MM.1S (cell line): ENCODE data around the gene PTPRN2.
"Not testable (repeated sequence)": the region's sequence is repeated elsewhere in the genome, so short reads cannot be mapped to it uniquely, and the experiment has no call there.

Experiments
- DNase-seq: peaks from one replicate; pipeline ENCODE4 v3.0.0-alpha.2; 2015
- H2AFZ ChIP-seq: fragments of 300-600 bp; sonication (generic); 2 replicates; pipeline ENCODE4 v1.6.0; 2016; ENCODE audit warnings: antibody characterized with exemption, low read length
- H3F3A ChIP-seq: fragments of 300-600 bp; sonication (generic); 2 replicates; pipeline ENCODE4 v1.6.1; 2016; ENCODE audit warnings: mild to moderate bottlenecking, antibody characterized with exemption, low read length, moderate library complexity, mixed read lengths; ENCODE audit not compliant: insufficient read depth
- H3K27ac ChIP-seq: fragments of 300-600 bp; sonication (generic); 2 replicates; pipeline ENCODE4 v1.5.1; 2016; ENCODE audit warnings: mild to moderate bottlenecking, low read length
- H3K27me3 ChIP-seq: fragments of 300-600 bp; sonication (generic); replicated peaks from 2 replicates; pipeline ENCODE4 v1.6.0; 2016; ENCODE audit warnings: low read length; ENCODE audit not compliant: insufficient read depth
- H3K36me3 ChIP-seq: fragments of 300-600 bp; sonication (generic); replicated peaks from 2 replicates; pipeline ENCODE4 v1.6.1; 2016; ENCODE audit warnings: mild to moderate bottlenecking, low read length, mixed read lengths; ENCODE audit not compliant: insufficient read depth
- H3K4me1 ChIP-seq: fragments of 300-600 bp; sonication (generic); 2 replicates; pipeline ENCODE4 v1.6.1; 2016; ENCODE audit warnings: low read length, mixed read lengths
- H3K4me2 ChIP-seq: fragments of 300-600 bp; sonication (generic); 2 replicates; pipeline ENCODE4 v1.6.0; 2016; ENCODE audit warnings: low read depth, low read length
- H3K4me3 ChIP-seq: fragments of 300-600 bp; sonication (generic); 2 replicates; pipeline ENCODE4 v1.5.1; 2016; ENCODE audit warnings: low read length, mixed read lengths
- H3K79me2 ChIP-seq: fragments of 300-600 bp; sonication (generic); 2 replicates; pipeline ENCODE4 v1.6.1; 2016; ENCODE audit warnings: mixed run types, low read length, mixed read lengths
- H3K9ac ChIP-seq: fragments of 300-600 bp; sonication (generic); 2 replicates; pipeline ENCODE4 v1.6.1; 2016; ENCODE audit warnings: low read length, mixed read lengths
- H3K9me2 ChIP-seq: fragments of 300-600 bp; sonication (generic); replicated peaks from 2 replicates; pipeline ENCODE4 v1.6.1; 2016; ENCODE audit warnings: mild to moderate bottlenecking, low read length, mixed read lengths; ENCODE audit not compliant: insufficient read depth
- H3K9me3 ChIP-seq: fragments of 300-600 bp; sonication (generic); replicated peaks from 2 replicates; pipeline ENCODE4 v1.6.1; 2016; ENCODE audit warnings: mild to moderate bottlenecking, low read length, mixed read lengths; ENCODE audit not compliant: insufficient read depth
- H4K20me1 ChIP-seq: fragments of 300-600 bp; sonication (generic); 2 replicates; pipeline ENCODE4 v1.6.1; 2016; ENCODE audit warnings: mild to moderate bottlenecking, low read length, moderate library complexity, mixed read lengths; ENCODE audit not compliant: insufficient read depth
- CTCF ChIP-seq: fragments of 300-600 bp; sonication (generic); IDR thresholded peaks from 2 replicates; pipeline ENCODE4 v1.5.1; 2016; ENCODE audit warnings: antibody characterized with exemption, low read length, mixed read lengths
- EZH2 ChIP-seq: fragments of 300-600 bp; sonication (generic); optimal IDR thresholded peaks from 2 replicates; pipeline ENCODE3; 2017; ENCODE audit warnings: low read depth, mild to moderate bottlenecking, antibody characterized with exemption, low read length, mixed read lengths
- EZH2phosphoT487 ChIP-seq: fragments of 300-600 bp; sonication (generic); IDR thresholded peaks from 2 replicates; pipeline ENCODE4 v1.6.1; 2018; ENCODE audit warnings: antibody characterized with exemption, low read length

Gene PTPRN2

GRCh38 chr7:157734676-157735640 lies 852.7 kb downstream of the PTPRN2 start:
- H3F3A ChIP-seq: no peaks in the 10 kb centered on the region
- no peaks in the 10 kb centered on the region for H3K36me3 ChIP-seq
- H3K79me2 ChIP-seq: no peaks in the 10 kb centered on the region
- no peak overlapping the region for H3K4me3 ChIP-seq
- H4K20me1 ChIP-seq: no peaks in the 10 kb centered on the region
- no peak overlapping the region for H2AFZ ChIP-seq
- no peak overlapping the region for H3K9ac ChIP-seq
- TF ChIP-seq CTCF: no peak
- no peak for TF ChIP-seq EZH2phosphoT487
- no peak for TF ChIP-seq EZH2
- peaks cover 60% of the 10 kb centered on the region for H3K27me3 ChIP-seq
- H3K4me2 ChIP-seq: no peak overlapping the region
- no peaks in the 10 kb centered on the region for H3K9me2 ChIP-seq
- H3K9me3 ChIP-seq: no peaks in the 10 kb centered on the region
- H3K27ac ChIP-seq: no peak overlapping the region
- no peaks in the 10 kb centered on the region for H3K4me1 ChIP-seq
- no peak for DNase-seq

DNA sequence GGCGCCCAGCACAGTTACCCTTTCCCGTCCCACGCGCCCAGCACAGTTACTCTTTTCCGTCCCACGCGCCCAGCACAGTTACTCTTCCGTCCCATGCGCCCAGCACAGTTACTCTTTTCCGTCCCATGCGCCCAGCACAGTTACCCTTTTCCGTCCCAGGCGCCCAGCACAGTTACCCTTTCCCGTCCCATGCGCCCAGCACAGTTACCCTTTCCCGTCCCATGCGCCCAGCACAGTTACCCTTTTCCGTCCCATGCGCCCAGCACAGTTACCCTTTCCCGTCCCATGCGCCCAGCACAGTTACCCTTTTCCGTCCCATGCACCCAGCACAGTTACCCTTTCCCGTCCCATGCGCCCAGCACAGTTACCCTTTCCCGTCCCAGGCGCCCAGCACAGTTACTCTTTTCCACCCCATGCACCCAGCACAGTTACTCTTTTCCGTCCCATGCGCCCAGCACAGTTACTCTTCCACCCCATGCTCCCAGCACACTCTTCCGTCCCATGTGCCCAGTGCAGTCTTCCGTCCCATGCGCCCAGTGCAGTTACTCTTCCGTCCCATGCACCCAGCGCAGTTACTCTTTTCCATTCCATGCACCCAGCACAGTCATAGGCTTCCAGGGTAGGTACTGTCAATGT lies 853.7 kb downstream of the PTPRN2 start:
- H3K9me3 ChIP-seq, H3K36me3 ChIP-seq, H3K4me1 ChIP-seq, H4K20me1 ChIP-seq, H3F3A ChIP-seq, H3K27ac ChIP-seq, H3K4me3 ChIP-seq, H3K9ac ChIP-seq, H2AFZ ChIP-seq, H3K79me2 ChIP-seq, H3K9me2 ChIP-seq, H3K4me2 ChIP-seq, DNase-seq: not testable (repeated sequence)
- peaks cover 60% of the 10 kb centered on the region for H3K27me3 ChIP-seq

GRCh38 chr7:157731126-157731525 lies 856.5 kb downstream of the PTPRN2 start:
- Histone ChIP-seq H3K27ac (no peak overlapping the region), H2AFZ (no peak overlapping the region), H3K4me1 (no peaks in the 10 kb centered on the region), H3K9me3 (no peaks in the 10 kb centered on the region), H3K9ac (no peak overlapping the region), H3K4me3 (no peak overlapping the region), H3K79me2 (no peaks in the 10 kb centered on the region), H4K20me1 (no peaks in the 10 kb centered on the region), H3K9me2 (no peaks in the 10 kb centered on the region), H3K27me3 (peaks cover 51% of the 10 kb centered on the region), H3F3A (no peaks in the 10 kb centered on the region), H3K36me3 (no peaks in the 10 kb centered on the region), H3K4me2 (no peak overlapping the region)
- TF ChIP-seq EZH2 (no peak), EZH2phosphoT487 (no peak), CTCF (no peak)
- DNase-seq: no peak
